T follicular helper cell (primary cell): ENCODE results near the gene MBD3.
A peak's percentile ranks its signal among the peaks of the same experiment; 100 is the strongest.

Experiments used
- DNase-seq: peaks from one replicate; pipeline ENCODE4 v3.0.0-alpha.2; 2020; ENCODE audit warnings: low read depth

Gene MBD3

GRCh38 chr19:1571358-1571757 is 21.3 kb downstream of the MBD3 start:
- DNase-seq: no peak

DNA sequence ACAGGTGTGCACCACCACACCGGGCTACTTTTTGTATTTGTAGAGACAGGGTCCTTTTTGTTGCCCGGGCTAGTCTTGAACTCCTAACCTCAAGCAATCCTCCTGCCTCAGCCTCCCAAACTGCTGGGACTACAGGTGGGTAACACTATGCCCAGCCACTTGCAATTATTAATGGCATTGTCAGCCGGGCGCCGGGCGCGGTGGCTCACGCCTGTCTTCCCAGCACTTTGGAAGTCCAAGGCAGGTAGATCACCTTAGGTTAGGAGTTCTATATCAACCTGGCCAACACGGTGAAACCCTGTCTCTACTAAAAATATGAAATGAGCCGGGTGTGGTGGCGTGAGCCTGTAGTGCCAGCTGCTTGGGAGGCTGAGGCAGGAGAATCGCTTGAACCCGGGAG is 21.8 kb downstream of the MBD3 start:
- no peak for DNase-seq

GRCh38 chr19:1569997-1570396 is 22.7 kb downstream of the MBD3 start:
- DNase-seq: no peak

DNA sequence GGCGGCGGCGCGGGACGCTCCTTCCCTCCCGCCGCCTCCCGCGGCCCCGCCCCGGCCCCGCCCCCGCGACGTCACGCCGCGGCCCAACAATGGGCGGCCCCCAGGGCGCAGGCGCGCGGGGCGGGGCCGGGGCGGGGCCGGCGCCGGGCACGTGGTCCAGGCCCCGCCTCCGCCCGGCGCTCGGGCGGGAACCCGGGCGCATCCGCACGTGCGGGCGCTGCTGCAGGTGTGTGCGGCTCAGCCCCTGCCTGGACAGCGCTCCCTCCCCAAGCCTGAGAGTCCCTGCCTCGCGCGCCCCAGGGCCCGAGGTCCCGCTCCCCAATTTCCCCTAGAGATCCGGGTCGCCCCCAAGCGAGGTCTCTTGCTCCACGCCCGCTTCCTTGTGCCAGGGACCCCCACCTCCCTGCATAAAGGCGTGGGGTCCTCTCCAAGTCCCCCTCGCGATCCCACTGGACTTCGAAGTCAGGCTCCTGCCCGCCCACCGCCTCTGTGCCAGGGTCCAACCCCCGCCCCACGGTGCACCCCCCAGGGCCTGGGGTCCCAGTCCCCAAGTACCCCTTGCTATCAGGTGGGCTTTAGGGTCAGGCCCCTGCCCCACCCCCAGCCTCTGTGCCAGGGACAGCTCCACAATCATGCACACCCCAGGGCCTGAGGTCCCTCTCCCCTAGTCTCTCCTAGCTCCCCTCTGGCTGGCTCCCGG is 24.2 kb downstream of the MBD3 start, which contains the start of gene MEX3D:
TSS of gene MEX3D (minus strand) at position 6 of the 700 bp plus-strand sequence. CDS start 267 bp downstream, outside the sequence.
- DNase-seq: peak; percentile 81

DNA sequence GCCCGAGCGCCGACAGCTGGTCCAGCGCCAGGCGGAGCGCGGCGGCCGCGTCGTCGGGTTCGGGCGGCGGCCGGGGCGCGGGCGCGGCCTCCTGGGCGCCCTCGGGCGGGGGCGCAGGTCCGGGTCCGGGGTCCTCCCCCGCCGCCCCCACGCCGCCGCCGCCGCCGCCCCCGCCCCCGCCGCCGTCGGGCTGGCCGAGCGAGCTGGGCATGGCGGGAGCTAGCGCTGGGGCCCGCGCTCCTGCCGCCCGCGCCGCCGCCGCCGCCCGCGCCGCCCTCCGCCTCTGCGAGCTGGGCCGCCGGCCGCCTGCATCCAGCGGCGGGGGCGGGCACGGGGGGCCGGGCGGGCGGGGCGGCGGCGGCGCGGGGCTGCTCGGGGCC is 24.8 kb downstream of the MBD3 start:
- no peak for DNase-seq

- DNase-seq: no peak
Observed at GRCh38 chr19:1567116-1567847, 25.4 kb downstream of the MBD3 start.

- DNase-seq: no peak
Observed at GRCh38 chr19:1566392-1567115, 26.1 kb downstream of the MBD3 start.

- no peak for DNase-seq
Observed at GRCh38 chr19:1563251-1563650, 29.4 kb downstream of the MBD3 start.

DNA sequence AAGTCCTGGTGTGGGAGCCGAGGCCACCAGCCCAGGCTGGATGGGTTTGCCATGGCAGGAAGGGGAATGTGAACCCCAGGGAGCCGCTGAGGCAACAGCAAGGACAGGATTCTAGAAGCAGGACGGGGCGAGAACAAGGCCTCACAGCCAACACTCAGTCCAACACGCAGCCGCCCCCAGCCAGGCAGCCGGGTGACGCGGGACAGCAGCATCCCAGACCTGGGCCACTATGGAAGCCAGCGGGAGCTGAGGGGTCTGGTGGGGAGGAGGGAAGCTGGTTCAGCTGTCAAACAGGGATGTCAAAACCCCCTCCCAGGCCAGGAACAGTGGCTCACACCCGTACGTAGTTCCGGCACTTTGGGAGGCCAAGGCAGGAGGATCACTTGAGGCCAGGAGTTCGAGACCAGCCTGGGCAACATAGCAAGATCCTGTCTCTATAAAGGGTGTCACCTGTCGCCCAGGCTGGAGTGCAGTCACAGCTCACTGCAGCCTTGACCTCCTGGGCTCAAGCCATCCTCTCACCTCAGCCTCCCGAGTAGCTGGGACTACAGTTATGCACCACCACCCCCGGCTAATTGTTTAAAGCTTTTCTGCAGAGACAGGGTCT is 31.3 kb downstream of the MBD3 start:
- DNase-seq: no peak

- DNase-seq: no peak
Observed at GRCh38 chr19:1560286-1560882, 32.3 kb downstream of the MBD3 start.

- no peak for DNase-seq
Observed at GRCh38 chr19:1558552-1558951, 34.1 kb downstream of the MBD3 start.

GRCh38 chr19:1556390-1557070 is 36.1 kb downstream of the MBD3 start:
- DNase-seq: no peak

- no peak for DNase-seq
Observed at GRCh38 chr19:1555487-1556389, 36.9 kb downstream of the MBD3 start.

DNA sequence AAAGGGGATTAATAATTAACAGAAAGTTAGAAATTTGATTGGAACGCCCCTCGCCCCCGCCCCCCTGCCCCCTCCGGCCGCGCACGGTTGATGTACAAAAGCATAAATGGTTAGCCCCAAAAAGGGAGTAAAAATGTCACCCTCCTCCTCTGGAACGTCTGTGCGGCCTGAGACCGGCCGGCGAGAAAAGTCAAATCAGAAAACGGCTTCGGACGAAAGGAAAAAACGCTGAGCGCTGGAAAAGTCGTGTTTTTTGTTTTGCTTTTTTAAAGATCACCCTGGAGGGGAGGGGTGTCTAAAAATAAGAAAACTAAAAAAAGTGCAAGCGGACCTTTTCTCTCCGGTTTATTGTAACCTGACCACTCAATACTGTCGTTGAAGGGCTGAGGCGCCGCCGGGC is 37.7 kb downstream of the MBD3 start:
- DNase-seq: no peak

GRCh38 chr19:1553415-1553814 is 39.2 kb downstream of the MBD3 start:
- no peak for DNase-seq

GRCh38 chr19:1551068-1552040 is 41.3 kb downstream of the MBD3 start:
- no peak for DNase-seq

- no peak for DNase-seq
Observed at GRCh38 chr19:1549332-1549945, 43.2 kb downstream of the MBD3 start.

DNA sequence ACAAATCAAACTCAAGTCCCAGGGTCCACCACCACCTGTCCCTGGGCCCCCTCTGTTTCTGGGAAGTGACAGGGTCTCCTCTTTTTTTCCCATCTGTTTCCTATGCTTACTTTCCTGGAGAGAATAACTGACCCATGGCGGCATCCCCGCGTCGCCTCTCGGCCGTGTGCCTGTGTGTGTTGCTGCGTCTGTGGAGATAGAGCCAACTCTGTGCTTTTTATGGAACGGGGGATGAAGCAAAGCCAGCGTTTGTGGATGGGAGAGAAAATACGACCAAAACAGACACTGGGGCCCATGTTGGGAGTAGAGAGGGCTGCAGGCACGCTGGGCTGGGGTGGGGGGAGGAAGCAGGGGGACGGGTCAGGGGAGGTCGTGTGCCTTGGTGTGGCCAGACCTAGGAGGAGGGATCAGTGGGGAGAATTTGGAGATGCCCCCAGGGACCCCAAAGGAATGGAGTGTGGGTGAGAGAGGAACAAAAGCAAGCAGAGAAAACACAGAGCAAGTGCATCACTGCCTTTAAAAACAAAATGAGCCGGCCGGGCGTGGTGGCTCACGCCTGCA is 52.2 kb downstream of the MBD3 start:
- no peak for DNase-seq
